ENCODE data around the gene TNS3. TPM values are rescaled to one million over a fixed set of nuclear protein-coding genes. Genes with fewer than 3 reads are reported as not detected.

The TNS3 gene
- polyA plus RNA-seq, 6 donors from 2014 or later = 1.5 to 6.3 (median 4.8) TPM

DNA sequence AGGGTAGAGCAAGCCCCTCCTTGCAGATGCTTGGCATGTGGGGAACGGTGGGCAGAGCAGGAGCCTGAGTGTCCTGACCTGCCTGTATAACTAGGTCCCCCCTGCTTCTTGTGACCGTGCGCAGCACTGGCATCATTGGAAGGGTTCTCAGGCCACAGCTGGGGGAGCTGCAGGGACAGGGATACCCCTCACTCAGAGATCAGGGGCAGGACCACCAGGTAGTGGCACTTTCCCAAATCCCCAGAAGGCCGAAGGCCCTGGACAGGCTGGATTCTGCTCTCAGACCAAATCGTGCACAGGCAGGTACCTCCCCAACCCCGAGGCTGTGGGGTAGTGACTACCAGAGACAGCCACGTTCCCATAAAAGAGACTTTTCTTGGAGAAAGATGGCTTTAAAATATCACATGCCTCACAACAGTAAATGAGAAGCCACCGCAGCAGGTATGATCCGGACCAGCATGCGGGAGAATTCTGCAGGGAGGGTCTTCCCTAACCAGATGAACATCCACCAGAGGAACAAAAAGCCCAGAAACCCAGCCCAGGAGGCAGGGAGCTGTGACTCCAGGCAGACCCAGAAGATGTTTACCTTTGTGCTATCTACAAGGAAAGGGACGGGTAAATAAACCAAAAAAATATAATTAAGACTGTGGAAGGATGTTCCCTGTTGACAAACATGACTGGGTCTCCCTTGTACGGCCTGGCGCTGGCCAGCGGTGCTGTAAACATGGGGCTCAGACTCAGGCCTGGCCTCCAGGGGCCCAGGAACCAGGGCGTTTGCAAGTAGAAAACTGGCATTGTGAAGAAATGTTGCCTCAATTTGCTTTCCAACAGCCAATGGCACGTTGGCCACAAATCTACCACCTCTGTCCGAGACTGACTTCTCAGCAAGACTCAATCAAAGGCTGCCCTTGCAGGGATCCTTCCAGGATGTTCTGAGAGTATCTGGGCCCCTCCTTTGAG, 180.0 kb downstream of the TNS3 start:
- ATAC-seq (ENCODE audit: low read depth in 2 of 2) (no peak), DNase-seq (no peak)
- Mint-ChIP-seq H3K36me3 (peaks cover 7 to 8% of the 10 kb centered on the region in 2 donors), H3K4me3 (no peak overlapping the region), H3K4me1 (peaks cover 7 to 9% (median 8%) of the 10 kb centered on the region in 3 donors), H3K9me3 (no peaks in the 10 kb centered on the region), H3K27ac (peak overlapping the region in 2 of 6 donors; percentile 32 to 76), H3K27me3 (no peaks in the 10 kb centered on the region)

DNA sequence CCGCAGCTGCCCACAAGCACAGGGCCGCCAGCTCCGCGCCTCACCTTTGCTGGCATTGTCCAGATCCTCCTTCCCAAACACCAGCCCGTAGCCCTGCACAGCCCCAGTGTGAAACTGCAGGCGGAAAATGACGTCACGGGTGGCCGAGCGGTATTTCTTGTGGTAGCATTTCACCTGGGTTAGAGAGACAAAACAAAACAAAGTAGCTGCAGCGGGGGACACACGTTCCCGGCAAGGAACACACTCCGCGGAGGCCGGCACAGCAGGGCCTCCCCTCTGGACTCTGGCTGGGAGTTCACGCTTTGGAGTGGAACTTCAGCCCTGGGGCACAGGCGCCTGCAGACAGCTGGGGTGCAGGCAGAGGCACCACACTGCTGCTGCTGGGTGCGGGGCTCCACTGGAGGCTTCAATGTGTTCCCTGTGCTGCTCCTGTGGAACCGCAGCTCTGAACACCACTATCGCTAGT, 181.1 kb downstream of the TNS3 start:
- Mint-ChIP-seq H3K4me3 (no peak overlapping the region), H3K27me3 (no peaks in the 10 kb centered on the region), H3K36me3 (peaks cover 18% of the 10 kb centered on the region in 2 donors), H3K27ac (no peak overlapping the region), H3K4me1 (peaks cover 7 to 9% (median 8%) of the 10 kb centered on the region in 3 donors), H3K9me3 (no peaks in the 10 kb centered on the region)
- DNase-seq = no peak
- no peak for ATAC-seq (ENCODE audit: low read depth in 2 of 2)

DNA sequence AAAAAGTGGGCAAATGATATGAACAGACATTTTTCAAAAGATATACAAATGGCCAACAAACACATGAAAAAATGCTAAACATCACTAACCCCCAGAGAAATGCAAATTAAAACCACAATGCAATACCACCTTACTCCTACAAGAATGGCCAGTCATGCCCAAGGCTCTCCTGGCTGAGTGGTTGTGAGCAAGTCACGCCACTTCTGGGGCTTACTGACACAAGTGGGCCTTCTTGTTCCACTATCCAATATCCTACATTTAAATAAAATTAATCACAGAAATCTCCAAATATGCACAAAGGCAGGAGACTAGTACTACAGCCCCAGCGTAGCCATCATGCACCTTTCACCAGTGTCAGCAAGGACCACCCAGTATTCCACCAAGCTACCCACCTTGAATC, 181.9 kb downstream of the TNS3 start:
- Mint-ChIP-seq H3K27me3 (no peaks in the 10 kb centered on the region), H3K27ac (peak overlapping the region in 3 of 6 donors; percentile 20 to 77 (median 72)), H3K36me3 (peaks cover 18 to 26% of the 10 kb centered on the region in 2 donors), H3K9me3 (no peaks in the 10 kb centered on the region), H3K4me3 (no peak overlapping the region), H3K4me1 (peaks cover 7 to 9% (median 8%) of the 10 kb centered on the region in 3 donors)
- ATAC-seq (ENCODE audit: low read depth in 2 of 2) = no peak
- DNase-seq = no peak

DNA sequence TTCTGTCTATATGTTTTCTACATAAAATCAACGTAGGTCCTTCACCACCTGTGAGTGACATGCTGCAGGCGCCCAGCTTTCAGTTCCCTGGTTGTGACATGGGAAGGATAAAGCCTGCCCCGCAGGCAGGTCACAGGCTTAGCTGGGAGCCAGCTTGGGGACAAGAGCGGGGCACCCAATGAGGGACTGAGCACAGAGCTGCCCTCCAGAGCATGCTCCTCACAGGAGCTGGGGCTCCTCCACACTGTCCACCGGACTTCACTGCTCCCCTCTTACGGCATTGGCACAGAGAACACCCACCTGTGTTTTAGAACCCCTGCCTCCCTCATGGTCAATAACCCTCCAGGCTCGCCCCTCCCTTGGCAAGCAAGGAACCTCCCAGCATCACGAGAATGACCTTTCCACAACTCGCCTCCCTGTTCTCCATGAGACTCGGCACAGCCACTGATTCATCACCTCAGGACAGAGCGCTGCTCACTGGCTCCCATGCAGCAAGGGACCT, 187.1 kb downstream of the TNS3 start:
- DNase-seq = no peak
- Mint-ChIP-seq H3K36me3 (peaks cover 12 to 24% of the 10 kb centered on the region in 2 donors), H3K4me3 (peak overlapping the region in 1 of 8 donors; percentile 15), H3K27ac (no peak overlapping the region), H3K27me3 (no peaks in the 10 kb centered on the region), H3K9me3 (peaks cover 0 to 5% (median 0%) of the 10 kb centered on the region in 7 donors), H3K4me1 (peaks cover 16 to 22% (median 19%) of the 10 kb centered on the region in 3 donors)
- no peak for ATAC-seq (ENCODE audit: low read depth in 2 of 2)

DNA sequence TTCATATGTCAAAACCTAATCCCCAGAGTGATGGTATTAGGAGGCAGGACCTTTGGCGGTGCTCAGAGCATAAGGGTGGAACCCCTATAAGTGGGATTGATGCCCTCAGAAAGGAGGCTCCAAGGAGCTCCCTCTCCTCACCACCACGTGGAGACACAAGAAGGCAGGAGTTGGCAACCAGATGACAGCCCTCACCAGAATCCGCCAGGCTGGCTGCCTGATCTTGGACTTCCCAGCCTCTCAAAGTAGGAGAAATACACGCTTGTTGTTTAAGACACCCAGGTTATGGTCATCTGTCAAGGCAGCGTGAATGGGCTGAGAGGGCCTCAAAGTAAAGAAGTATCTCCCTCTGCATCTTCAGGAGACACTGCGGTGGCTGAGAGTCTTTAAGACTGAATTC, 187.7 kb downstream of the TNS3 start:
- Mint-ChIP-seq H3K4me3 (no peak overlapping the region), H3K36me3 (peaks cover 10 to 24% of the 10 kb centered on the region in 2 donors), H3K9me3 (peaks cover 0 to 5% (median under 1%) of the 10 kb centered on the region in 7 donors), H3K27ac (no peak overlapping the region), H3K27me3 (no peaks in the 10 kb centered on the region), H3K4me1 (peaks cover 15 to 25% (median 18%) of the 10 kb centered on the region in 3 donors)
- ATAC-seq (ENCODE audit: low read depth in 2 of 2) (no peak), DNase-seq (no peak)

DNA sequence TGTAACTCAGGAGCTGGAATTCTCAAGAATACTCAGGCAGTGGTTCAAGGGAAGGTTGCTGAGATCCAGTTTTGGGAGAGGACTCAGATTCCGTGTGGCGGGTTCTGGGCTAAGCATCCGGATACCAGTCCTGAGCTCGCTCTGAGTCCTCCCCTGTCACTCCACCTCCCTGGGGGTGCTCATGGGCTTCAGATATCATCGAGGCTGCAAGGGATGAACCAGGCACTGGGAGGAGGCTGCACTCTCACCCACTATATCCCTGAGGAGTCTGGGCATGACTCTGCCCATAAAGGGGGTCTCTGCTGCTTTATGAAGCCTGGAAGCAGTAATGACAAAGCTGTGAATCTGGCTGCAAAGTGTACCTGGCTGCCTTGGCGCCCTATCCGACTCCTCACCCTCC, 188.5 kb downstream of the TNS3 start:
- no peak for DNase-seq
- peaks cover 0 to 11% (median 7%) of the 10 kb centered on the region in 7 donors for H3K9me3 Mint-ChIP-seq
- H3K4me1 Mint-ChIP-seq = peaks cover 22 to 33% (median 26%) of the 10 kb centered on the region in 3 donors
- no peak overlapping the region for H3K27ac Mint-ChIP-seq
- H3K4me3 Mint-ChIP-seq = peak overlapping the region in 1 of 8 donors; percentile 67
- no peak for ATAC-seq (ENCODE audit: low read depth in 2 of 2)
- peaks cover 10 to 32% of the 10 kb centered on the region in 2 donors for H3K36me3 Mint-ChIP-seq
- H3K27me3 Mint-ChIP-seq = no peaks in the 10 kb centered on the region

DNA sequence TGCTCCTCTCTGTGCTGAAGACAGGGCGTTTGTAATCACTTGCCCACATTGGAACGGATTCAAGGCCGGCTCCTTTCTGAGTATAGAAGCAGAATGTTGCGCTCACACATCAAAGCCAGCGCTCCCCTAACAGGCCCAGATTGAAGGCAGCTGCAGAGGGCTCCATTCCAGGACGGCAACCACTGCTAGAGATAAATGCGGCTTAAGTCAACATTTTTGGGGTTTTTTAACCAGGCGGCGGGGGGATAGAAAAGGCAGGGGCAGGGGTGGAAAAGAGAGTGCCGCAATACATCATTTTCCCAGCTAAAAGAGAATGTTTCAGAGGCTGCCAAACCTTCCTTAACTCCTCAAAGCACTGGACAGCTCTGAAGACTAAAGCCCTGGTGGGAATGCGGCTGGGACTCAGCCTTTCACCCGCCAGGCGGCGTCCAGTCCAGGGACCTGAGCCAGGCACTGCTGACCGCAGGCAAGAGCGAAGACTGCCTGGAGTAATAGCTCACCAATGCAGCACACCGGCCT, 189.6 kb downstream of the TNS3 start:
- ATAC-seq (ENCODE audit: low read depth in 2 of 2) (no peak), DNase-seq (no peak)
- Mint-ChIP-seq H3K36me3 (peaks cover 10 to 33% of the 10 kb centered on the region in 2 donors), H3K4me3 (peak overlapping the region in 2 of 8 donors; percentile 31 to 43), H3K9me3 (peaks cover 3 to 14% (median 8%) of the 10 kb centered on the region in 7 donors), H3K4me1 (peaks cover 22 to 39% (median 26%) of the 10 kb centered on the region in 3 donors), H3K27ac (peak overlapping the region in 2 of 6 donors; percentile 26 to 36), H3K27me3 (no peaks in the 10 kb centered on the region)

DNA sequence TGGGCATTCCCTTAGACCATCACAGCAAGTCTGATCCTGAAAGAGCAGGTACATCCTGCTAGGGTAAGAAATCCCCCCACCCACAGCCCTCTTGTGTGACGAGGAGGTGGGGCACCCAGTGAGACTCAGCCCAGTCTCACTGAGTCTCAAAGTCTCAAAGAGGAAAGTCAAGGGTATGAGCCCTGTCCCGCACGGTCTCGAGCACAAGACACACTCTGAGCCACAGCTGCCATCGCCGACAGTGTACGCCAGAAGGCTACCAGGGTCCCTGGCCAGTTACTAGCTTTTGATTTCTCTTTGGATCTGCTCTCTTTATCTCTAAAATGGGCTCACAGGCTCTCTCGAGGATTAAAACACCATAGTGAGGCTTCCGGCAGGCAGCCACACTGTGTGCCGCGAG, 190.2 kb downstream of the TNS3 start:
- no peak for DNase-seq
- Mint-ChIP-seq H3K27ac (peak overlapping the region in 2 of 6 donors; percentile 26 to 60), H3K36me3 (peaks cover 8 to 30% of the 10 kb centered on the region in 2 donors), H3K27me3 (no peaks in the 10 kb centered on the region), H3K9me3 (peaks cover 3 to 14% (median 8%) of the 10 kb centered on the region in 7 donors), H3K4me3 (peak overlapping the region in 3 of 8 donors; percentile 31 to 47 (median 43)), H3K4me1 (peaks cover 25 to 39% (median 26%) of the 10 kb centered on the region in 3 donors)
- no peak for ATAC-seq (ENCODE audit: low read depth in 2 of 2)

DNA sequence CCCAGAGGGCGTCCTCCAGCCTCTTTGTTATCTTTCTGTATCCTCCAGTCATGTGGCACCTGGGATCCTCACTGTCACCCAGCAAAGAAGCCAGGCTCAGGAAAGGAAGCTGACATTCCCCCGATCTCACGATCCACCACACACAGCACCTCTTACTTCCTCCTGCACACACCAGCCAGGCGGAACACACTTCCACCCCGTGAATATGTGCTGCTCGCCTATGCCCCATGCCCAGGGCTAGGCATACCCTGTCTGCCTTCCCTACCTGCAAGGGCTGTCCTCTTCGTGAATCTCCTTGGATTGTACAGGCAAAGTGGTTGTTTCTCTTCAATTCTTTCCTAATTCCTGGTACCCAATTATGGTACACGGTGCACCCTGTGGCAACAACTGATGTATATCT, 191.0 kb downstream of the TNS3 start:
- peaks cover 3 to 14% (median 8%) of the 10 kb centered on the region in 7 donors for H3K9me3 Mint-ChIP-seq
- peak; percentile 89 to 99 for ATAC-seq (ENCODE audit: low read depth in 2 of 2)

DNA sequence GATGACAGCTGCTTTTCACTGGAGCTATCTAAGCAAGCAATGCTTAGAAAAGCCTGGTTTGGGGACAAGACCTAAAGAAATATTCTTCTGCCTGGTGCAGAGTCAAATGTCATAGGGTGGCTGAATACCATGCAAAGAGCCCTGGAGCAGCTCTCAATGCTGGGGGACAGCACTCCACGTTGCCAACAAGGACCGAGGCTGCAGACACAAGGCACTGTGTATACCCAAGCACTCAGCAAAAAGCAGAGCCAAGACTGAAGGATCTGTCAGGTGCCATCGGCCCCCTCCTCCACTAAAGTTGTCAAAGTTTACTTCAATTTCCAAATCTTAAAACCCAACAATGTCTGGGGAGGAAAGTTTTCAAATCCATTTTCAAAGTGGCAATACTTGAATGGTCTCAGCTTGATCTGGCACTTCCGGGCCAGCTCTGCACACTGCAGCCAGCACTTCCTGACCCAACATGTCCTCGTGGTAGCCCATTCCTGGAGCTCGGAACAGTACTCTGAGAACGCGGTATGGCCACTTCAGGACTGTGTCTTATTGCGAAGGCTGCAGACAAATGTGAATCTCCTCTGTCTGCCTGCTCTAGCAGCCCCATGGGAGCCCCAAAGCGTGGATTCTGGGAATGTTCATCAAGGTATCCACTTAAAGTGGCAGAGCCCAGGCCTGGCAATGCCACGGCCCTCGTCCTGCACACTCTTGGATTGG, 191.8 kb downstream of the TNS3 start:
- Mint-ChIP-seq H3K4me3 (peak overlapping the region in 2 of 8 donors; percentile 57 to 72), H3K9me3 (peaks cover 3 to 14% (median 8%) of the 10 kb centered on the region in 7 donors), H3K4me1 (peaks cover 27 to 43% (median 37%) of the 10 kb centered on the region in 3 donors), H3K27ac (peak overlapping the region in 1 of 6 donors; percentile 67), H3K36me3 (peaks cover 0 to 14% of the 10 kb centered on the region in 2 donors), H3K27me3 (no peaks in the 10 kb centered on the region)
- ATAC-seq (ENCODE audit: low read depth in 2 of 2) (no peak), DNase-seq (no peak)

More for the DNA sequence above, 191.0 kb downstream of the TNS3 start:
- Mint-ChIP-seq H3K27me3 (no peaks in the 10 kb centered on the region), H3K4me3 (peak overlapping the region in 6 of 8 donors; percentile 17 to 80 (median 60)), H3K4me1 (peaks cover 26 to 39% (median 29%) of the 10 kb centered on the region in 3 donors), H3K27ac (peak overlapping the region in 4 of 6 donors; percentile 8 to 73 (median 46)), H3K36me3 (peaks cover under 1 to 22% of the 10 kb centered on the region in 2 donors)
- peak; percentile 11 for DNase-seq

DNA sequence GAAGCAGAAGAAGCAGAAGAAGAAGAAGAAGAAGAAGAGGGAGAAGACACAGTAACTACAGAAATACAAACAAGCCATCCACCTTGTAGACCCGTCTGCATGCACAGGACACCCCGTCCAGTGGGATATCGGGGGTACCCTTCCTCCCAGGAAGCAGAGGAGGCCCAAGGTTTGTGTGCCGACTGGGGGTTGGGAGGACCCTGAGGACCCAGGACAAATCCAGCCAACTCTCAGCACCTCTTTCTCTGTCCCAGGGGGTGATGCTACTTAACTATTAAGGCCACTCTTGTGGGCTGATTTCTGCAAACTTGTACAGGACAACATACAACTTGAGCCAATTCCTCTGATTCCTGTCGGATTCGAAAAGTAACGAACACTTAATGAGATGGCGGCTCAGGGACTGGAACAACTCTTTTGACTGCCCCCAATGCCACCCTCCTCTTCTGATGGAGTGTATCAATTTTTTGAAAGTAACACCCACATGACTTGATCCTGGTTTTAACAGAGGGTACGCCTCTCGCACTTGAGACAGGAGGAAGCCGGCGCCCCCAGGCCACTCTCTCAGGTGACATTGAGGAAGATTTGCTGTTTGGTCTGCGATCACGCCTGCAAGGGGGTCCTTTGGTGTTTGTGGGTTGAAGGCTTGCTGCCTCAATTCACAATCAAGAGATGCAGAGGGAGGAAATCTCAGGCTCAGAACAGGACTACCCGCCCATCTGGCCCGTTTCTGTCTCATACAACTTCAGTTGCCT, 192.6 kb downstream of the TNS3 start:
- Mint-ChIP-seq H3K9me3 (peaks cover 3 to 14% (median 8%) of the 10 kb centered on the region in 7 donors), H3K4me1 (peaks cover 33 to 50% (median 37%) of the 10 kb centered on the region in 3 donors), H3K36me3 (peaks cover 0 to 9% of the 10 kb centered on the region in 2 donors), H3K27ac (peak overlapping the region in 4 of 6 donors; percentile 82 to 97 (median 88)), H3K4me3 (peak overlapping the region in 1 of 8 donors; percentile 72), H3K27me3 (no peaks in the 10 kb centered on the region)
- ATAC-seq (ENCODE audit: low read depth in 2 of 2) (no peak), DNase-seq (no peak)

DNA sequence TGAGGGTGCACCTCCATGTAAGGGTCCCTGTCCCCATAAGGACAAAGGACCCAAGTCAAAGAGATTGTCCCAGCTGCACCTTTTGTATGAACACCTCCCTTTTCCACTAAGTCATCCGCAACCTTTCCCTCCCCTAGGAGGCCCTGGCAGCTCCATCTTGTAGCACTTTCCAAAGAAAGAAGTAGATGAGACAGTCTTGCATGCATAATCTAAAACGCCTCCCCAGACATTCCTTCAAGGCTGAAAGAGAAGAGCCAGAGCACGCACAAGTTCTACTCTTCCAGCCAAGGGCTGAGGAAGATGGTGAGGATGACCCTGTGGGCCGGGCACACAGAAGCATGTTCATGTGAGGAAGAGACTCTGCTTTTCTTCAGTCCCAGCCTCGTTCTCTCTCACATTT, 194.4 kb downstream of the TNS3 start:
- peak overlapping the region in 1 of 6 donors; percentile 82 for H3K27ac Mint-ChIP-seq
- H3K4me3 Mint-ChIP-seq = no peak overlapping the region
- H3K9me3 Mint-ChIP-seq = peaks cover 3 to 14% (median 8%) of the 10 kb centered on the region in 7 donors
- no peak for DNase-seq
- H3K4me1 Mint-ChIP-seq = peaks cover 33 to 55% (median 37%) of the 10 kb centered on the region in 3 donors
- H3K27me3 Mint-ChIP-seq = no peaks in the 10 kb centered on the region
- peaks cover 5 to 9% of the 10 kb centered on the region in 2 donors for H3K36me3 Mint-ChIP-seq
- no peak for ATAC-seq (ENCODE audit: low read depth in 2 of 2)

Data from naive B cell (primary cell).